Stimulated activated CD4-positive, alpha-beta T cell treated with anti-CD3 and anti-CD28 coated beads, Interleukin-1b, Interleukin-23, amount 100 ng/mL, for 24 hours (primary cell): ENCODE measurements around the gene UNC119.

Experiments used
- DNase-seq, 4 experiments: peaks; one replicate each; pipeline ENCODE4 v3.0.0-alpha.2; 2020; ENCODE audit warnings: low read depth in 4 of 4, low spot score in 1 of 4

The UNC119 gene

GRCh38 chr17:28500712-28501379, 51.6 kb downstream of the UNC119 start:
- no peak for DNase-seq

GRCh38 chr17:28499684-28500357, 52.6 kb downstream of the UNC119 start:
- DNase-seq = no peak

GRCh38 chr17:28499364-28499664, 53.1 kb downstream of the UNC119 start:
- no peak for DNase-seq

GRCh38 chr17:28498652-28499363, 53.6 kb downstream of the UNC119 start:
- DNase-seq = no peak

DNA sequence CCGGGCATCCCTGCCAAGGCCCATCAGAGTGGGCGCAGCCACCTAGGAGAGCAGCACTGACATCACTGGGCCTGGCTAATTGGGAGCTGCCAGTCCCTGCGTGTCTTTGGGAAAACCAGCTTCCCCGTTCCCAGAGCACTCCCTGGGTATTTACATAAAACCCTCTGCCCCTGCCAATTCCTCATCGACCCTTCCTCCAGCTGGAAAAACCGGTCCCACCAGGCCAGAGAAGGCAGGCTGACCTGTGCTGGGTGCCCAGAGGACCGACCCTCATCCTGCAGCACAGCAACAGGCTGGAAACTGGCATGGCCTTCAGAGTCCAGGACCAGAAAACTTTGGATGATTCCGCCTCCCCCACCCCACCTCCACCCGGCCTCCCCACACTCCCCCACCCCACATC, 54.5 kb downstream of the UNC119 start:
- DNase-seq = no peak
